HEK293 (cell line): Measurements from ENCODE around the gene TUBGCP6.
"Not testable (repeated sequence)": the region's sequence is repeated elsewhere in the genome, so short reads cannot be mapped to it uniquely, and the experiment has no call there.

Source experiments
- CTCF ChIA-PET: fragments of 350-600 bp; formaldehyde crosslinking; extraction: SDS; loops from one replicate; lab custom pipeline; 2021; ENCODE audit warnings: antibody characterized with exemption; lab: Yijun Ruan, JAX
- POLR2A ChIA-PET: fragments of 300-600 bp; formaldehyde crosslinking; extraction: SDS; loops from one replicate; lab custom pipeline; 2020; ENCODE audit warnings: antibody characterized with exemption, inconsistent platforms; lab: Yijun Ruan, JAX
- H3K27ac ChIP-seq: fragments of 200-500 bp; sonication (Bioruptor generic); 2 replicates; pipeline ENCODE4 v1.5.1; 2014; ENCODE audit warnings: low read depth, low read length, control low read depth, inconsistent platforms; ENCODE audit errors: extremely low read depth
- H3K36me3 ChIP-seq, 2 experiments: fragments of 200-500 bp in 1 of 2; sonication (Bioruptor generic) in 1 of 2; 1 replicate in 1 of 2; 2 replicates in 1 of 2; pipeline ENCODE4 v1.5.1; 2014 to 2017; ENCODE audit warnings: inconsistent platforms in 2 of 2, low read length in 2 of 2; ENCODE audit not compliant: control insufficient read depth in 2 of 2, insufficient read depth in 1 of 2
- H3K4me1 ChIP-seq: fragments of 200-500 bp; sonication (Bioruptor generic); 2 replicates; pipeline ENCODE4 v1.5.1; 2014; ENCODE audit warnings: mild to moderate bottlenecking, low read length, inconsistent platforms; ENCODE audit not compliant: control insufficient read depth, insufficient read depth
- H3K4me3 ChIP-seq: 2 replicates; pipeline ENCODE4 v1.5.1; 2011; ENCODE audit warnings: low read depth, mild to moderate bottlenecking, control low read depth, low read length, moderate library complexity
- H3K9me3 ChIP-seq: fragments of 200-500 bp; sonication (Bioruptor generic); 2 replicates; pipeline ENCODE4 v1.5.1; 2014; ENCODE audit warnings: low read depth, low read length, inconsistent platforms; ENCODE audit not compliant: control insufficient read depth, insufficient read depth
- BCL11A ChIP-seq: fragments of 450-650 bp; formaldehyde crosslinking; IDR thresholded peaks from 2 replicates; pipeline ENCODE4 v1.5.1; 2016; ENCODE audit warnings: low read depth, missing biosample characterization, missing genetic modification characterization
- GLIS1 ChIP-seq: fragments of 450-650 bp; formaldehyde crosslinking; IDR thresholded peaks from 2 replicates; pipeline ENCODE4 v1.5.1; 2016; ENCODE audit warnings: missing biosample characterization, missing genetic modification characterization
- GLIS2 ChIP-seq: fragments of 450-650 bp; formaldehyde crosslinking; IDR thresholded peaks from 2 replicates; pipeline ENCODE4 v1.5.1; 2016; ENCODE audit warnings: missing biosample characterization, missing genetic modification characterization
- KLF7 ChIP-seq: fragments of 450-650 bp; formaldehyde crosslinking; IDR thresholded peaks from 2 replicates; pipeline ENCODE4 v1.5.1; 2016; ENCODE audit warnings: missing biosample characterization, missing genetic modification characterization, borderline replicate concordance
- ZFHX2 ChIP-seq: fragments of 450-650 bp; formaldehyde crosslinking; conservative IDR thresholded peaks from 2 replicates; pipeline ENCODE4 v1.5.1; 2016; ENCODE audit warnings: missing biosample characterization, missing genetic modification characterization
- ZIC2 ChIP-seq: fragments of 450-650 bp; formaldehyde crosslinking; IDR thresholded peaks from 2 replicates; pipeline ENCODE4 v1.5.1; 2016; ENCODE audit warnings: missing biosample characterization, missing genetic modification characterization
- ZNF10 ChIP-seq: fragments of 450-650 bp; formaldehyde crosslinking; IDR thresholded peaks from 2 replicates; pipeline ENCODE4 v1.5.1; 2017; ENCODE audit warnings: missing biosample characterization, missing genetic modification characterization
- ZNF324 ChIP-seq: fragments of 450-650 bp; formaldehyde crosslinking; IDR thresholded peaks from 2 replicates; pipeline ENCODE4 v1.5.1; 2016; ENCODE audit warnings: missing biosample characterization, missing genetic modification characterization
- ZNF843 ChIP-seq: fragments of 450-650 bp; formaldehyde crosslinking; IDR thresholded peaks from 2 replicates; pipeline ENCODE4 v1.5.1; 2016; ENCODE audit warnings: missing biosample characterization, missing genetic modification characterization
- ZSCAN30 ChIP-seq: fragments of 450-650 bp; IDR thresholded peaks from 2 replicates; pipeline ENCODE4 v1.5.1; 2018; ENCODE audit warnings: missing biosample characterization, mild to moderate bottlenecking, missing genetic modification characterization, moderate library complexity
- TF ChIP-seq, protein P1 (sequence below): fragments of 450-650 bp; formaldehyde crosslinking; conservative IDR thresholded peaks from 2 replicates; pipeline ENCODE4 v1.5.1; 2016; ENCODE audit warnings: low read depth, missing biosample characterization, missing genetic modification characterization
- TF ChIP-seq, protein P2 (sequence below): fragments of 450-650 bp; formaldehyde crosslinking; IDR thresholded peaks from 2 replicates; pipeline ENCODE4 v1.5.1; 2016; ENCODE audit warnings: missing biosample characterization, missing genetic modification characterization
- TF ChIP-seq, protein P3 (sequence below): fragments of 450-650 bp; formaldehyde crosslinking; IDR thresholded peaks from 2 replicates; pipeline ENCODE4 v1.5.1; 2017; ENCODE audit warnings: missing biosample characterization, missing genetic modification characterization
- TF ChIP-seq, protein P4 (sequence below): fragments of 450-650 bp; formaldehyde crosslinking; IDR thresholded peaks from 2 replicates; pipeline ENCODE4 v1.5.1; 2016; ENCODE audit warnings: missing biosample characterization, missing genetic modification characterization

The TUBGCP6 gene

DNA sequence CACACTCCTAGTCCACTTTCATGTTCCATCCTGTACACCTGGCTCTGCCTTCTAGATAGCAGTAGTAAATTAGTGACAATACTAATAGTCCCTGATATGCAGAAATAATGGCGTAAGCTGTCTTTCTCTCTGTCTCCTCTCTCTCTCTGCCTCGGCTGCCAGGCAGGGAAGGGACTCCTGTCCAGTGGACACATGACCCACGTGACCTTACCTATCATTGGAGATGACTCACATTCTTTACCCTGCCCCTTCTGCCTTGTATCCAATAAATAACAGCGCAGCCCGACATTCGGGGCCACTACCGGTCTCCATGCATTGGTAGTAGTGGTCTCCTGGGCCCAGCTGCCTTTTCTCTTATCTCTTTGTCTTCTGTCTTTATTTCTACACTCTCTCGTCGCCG lies 29.0 kb upstream of the TUBGCP6 start:
- POLR2A ChIA-PET = interaction anchor here (0.7 to 2.3 kb wide), 2 partner anchors 32 to 265 kb away, joined by 3 to 8 read pairs; no protein-coding TSS in a partner anchor

DNA sequence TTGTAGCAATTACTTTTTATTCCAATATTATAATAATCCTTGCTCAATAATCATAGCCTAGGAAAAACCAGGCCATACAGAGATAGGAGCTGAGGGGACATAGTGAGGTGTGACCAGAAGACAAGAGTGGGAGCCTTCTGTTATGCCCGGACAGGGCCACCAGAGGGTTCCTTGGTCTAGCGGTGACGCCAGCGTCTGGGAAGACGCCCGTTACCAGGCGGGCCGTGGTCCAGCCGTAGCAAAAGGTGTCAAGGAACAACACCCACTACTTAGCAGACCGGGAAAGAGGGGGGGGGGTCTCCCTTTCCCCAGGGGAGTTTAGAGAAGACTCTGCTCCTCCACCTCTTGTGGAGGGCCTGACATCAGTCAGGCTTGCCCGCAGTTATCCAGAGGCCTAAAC lies 28.5 kb upstream of the TUBGCP6 start:
- POLR2A ChIA-PET = interaction anchor here (0.7 to 2.3 kb wide), 3 partner anchors 23 to 265 kb away, joined by 3 to 17 read pairs (median 8); partner anchors contain the start of gene HDAC10
- H3K9me3 ChIP-seq, H3K4me3 ChIP-seq, H3K27ac ChIP-seq: not testable (repeated sequence)
- Histone ChIP-seq H3K36me3 (peaks cover 0 to 40% of the 10 kb centered on the region in 2 experiments; a peak in 2 of 3 replicates), H3K4me1 (peaks cover 14% of the 10 kb centered on the region)
- CTCF ChIA-PET = interaction anchor here (0.6 to 6.3 kb wide), 12 partner anchors 10 to 68 kb away, joined by 3 to 42 read pairs (median 4); partner anchors contain the start of genes HDAC10 and TUBGCP6

More for the DNA sequence above, 29.0 kb upstream of the TUBGCP6 start:
- CTCF ChIA-PET = interaction anchor here (1.0 to 6.3 kb wide), 5 partner anchors 11 to 68 kb away, joined by 3 to 42 read pairs (median 4); partner anchors contain the start of gene TUBGCP6
- H3K4me3 ChIP-seq, H3K27ac ChIP-seq, H3K9me3 ChIP-seq: not testable (repeated sequence)
- Histone ChIP-seq H3K36me3 (peaks cover 0 to 44% of the 10 kb centered on the region in 2 experiments; a peak in 2 of 3 replicates), H3K4me1 (peaks cover 14% of the 10 kb centered on the region)

DNA sequence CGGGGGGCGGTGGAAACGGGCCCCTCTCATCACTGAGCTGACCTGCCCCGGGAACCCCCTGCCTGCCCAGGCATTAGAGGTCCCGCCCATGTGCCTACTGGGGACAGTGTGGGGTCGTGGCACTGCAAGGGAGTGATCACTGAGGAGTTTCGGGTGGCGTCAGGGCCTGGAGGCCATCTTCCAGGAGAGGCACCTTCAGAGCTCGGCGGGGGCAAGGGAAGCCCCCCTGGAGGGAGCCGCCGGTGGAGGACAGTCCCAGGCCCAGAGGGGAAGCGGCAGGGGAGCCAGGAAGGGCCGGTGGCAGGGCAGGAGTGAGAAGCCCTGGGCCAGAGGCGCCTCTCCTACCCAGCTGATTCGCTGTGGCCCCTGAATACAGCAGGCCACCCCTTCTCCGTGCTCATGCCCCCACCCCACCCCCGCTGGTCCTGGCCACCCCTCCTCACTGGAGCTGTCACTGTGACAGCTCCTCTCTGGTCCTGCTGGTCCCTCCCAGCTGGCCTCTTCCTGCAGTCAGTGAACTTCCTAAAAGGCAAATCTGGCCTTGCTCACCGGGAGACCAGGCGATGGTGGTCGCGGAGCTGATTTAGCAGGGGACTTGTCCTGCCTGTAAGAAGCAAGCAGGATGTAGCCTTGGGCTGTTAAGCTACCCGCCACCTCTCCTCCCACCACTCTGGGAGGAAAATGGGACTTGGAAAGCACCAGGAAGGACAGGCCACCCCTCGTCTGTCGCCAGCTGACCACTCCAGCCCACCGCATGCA lies 27.4 kb upstream of the TUBGCP6 start:
- Histone ChIP-seq H3K4me1 (peaks cover 14% of the 10 kb centered on the region), H3K36me3 (peaks cover 0 to 29% of the 10 kb centered on the region in 2 experiments; a peak in 2 of 3 replicates), H3K9me3 (no peaks in the 10 kb centered on the region), H3K27ac (peak overlapping the region; percentile 45; the same call in 1 of the 2 replicates), H3K4me3 (no peak overlapping the region)
- CTCF ChIA-PET = interaction anchor here (0.6 to 6.3 kb wide), 19 partner anchors 10 to 350 kb away, joined by 3 to 42 read pairs (median 4); partner anchors contain the start of genes HDAC10, MAPK12, SCO2 and TUBGCP6
- TF ChIP-seq ZNF324 (tag by site-specific recombination) (no peak), KLF7 (tag by site-specific recombination) (0 out of 2 replicates have a peak, but pooled peaks have one; percentile 13), ZNF843 (tag by site-specific recombination) (no peak), ZFHX2 (tag by site-specific recombination) (no peak), ZIC2 (peak; percentile 95), GLIS2 (tag by site-specific recombination) (peak; percentile 68), GLIS1 (tag by site-specific recombination) (peak; percentile 89), ZNF10 (tag by site-specific recombination) (peak; percentile 62; the same call in 1 of the 2 replicates), BCL11A (tag by site-specific recombination) (0 out of 2 replicates have a peak, but pooled peaks have one; percentile 12), ZSCAN30 (tag by site-specific recombination) (no peak)
- TF ChIP-seq, protein P1, sequence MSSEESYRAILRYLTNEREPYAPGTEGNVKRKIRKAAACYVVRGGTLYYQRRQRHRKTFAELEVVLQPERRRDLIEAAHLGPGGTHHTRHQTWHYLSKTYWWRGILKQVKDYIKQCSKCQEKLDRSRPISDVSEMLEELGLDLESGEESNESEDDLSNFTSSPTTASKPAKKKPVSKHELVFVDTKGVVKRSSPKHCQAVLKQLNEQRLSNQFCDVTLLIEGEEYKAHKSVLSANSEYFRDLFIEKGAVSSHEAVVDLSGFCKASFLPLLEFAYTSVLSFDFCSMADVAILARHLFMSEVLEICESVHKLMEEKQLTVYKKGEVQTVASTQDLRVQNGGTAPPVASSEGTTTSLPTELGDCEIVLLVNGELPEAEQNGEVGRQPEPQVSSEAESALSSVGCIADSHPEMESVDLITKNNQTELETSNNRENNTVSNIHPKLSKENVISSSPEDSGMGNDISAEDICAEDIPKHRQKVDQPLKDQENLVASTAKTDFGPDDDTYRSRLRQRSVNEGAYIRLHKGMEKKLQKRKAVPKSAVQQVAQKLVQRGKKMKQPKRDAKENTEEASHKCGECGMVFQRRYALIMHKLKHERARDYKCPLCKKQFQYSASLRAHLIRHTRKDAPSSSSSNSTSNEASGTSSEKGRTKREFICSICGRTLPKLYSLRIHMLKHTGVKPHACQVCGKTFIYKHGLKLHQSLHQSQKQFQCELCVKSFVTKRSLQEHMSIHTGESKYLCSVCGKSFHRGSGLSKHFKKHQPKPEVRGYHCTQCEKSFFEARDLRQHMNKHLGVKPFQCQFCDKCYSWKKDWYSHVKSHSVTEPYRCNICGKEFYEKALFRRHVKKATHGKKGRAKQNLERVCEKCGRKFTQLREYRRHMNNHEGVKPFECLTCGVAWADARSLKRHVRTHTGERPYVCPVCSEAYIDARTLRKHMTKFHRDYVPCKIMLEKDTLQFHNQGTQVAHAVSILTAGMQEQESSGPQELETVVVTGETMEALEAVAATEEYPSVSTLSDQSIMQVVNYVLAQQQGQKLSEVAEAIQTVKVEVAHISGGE (tag by site-specific recombination) = no peak
- TF ChIP-seq, protein P2, sequence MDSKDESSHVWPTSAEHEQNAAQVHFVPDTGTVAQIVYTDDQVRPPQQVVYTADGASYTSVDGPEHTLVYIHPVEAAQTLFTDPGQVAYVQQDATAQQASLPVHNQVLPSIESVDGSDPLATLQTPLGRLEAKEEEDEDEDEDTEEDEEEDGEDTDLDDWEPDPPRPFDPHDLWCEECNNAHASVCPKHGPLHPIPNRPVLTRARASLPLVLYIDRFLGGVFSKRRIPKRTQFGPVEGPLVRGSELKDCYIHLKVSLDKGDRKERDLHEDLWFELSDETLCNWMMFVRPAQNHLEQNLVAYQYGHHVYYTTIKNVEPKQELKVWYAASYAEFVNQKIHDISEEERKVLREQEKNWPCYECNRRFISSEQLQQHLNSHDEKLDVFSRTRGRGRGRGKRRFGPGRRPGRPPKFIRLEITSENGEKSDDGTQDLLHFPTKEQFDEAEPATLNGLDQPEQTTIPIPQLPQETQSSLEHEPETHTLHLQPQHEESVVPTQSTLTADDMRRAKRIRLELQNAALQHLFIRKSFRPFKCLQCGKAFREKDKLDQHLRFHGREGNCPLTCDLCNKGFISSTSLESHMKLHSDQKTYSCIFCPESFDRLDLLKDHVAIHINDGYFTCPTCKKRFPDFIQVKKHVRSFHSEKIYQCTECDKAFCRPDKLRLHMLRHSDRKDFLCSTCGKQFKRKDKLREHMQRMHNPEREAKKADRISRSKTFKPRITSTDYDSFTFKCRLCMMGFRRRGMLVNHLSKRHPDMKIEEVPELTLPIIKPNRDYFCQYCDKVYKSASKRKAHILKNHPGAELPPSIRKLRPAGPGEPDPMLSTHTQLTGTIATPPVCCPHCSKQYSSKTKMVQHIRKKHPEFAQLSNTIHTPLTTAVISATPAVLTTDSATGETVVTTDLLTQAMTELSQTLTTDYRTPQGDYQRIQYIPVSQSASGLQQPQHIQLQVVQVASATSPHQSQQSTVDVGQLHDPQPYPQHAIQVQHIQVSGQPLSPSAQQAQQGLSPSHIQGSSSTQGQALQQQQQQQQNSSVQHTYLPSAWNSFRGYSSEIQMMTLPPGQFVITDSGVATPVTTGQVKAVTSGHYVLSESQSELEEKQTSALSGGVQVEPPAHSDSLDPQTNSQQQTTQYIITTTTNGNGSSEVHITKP = peak; percentile 40
- TF ChIP-seq, protein P3, sequence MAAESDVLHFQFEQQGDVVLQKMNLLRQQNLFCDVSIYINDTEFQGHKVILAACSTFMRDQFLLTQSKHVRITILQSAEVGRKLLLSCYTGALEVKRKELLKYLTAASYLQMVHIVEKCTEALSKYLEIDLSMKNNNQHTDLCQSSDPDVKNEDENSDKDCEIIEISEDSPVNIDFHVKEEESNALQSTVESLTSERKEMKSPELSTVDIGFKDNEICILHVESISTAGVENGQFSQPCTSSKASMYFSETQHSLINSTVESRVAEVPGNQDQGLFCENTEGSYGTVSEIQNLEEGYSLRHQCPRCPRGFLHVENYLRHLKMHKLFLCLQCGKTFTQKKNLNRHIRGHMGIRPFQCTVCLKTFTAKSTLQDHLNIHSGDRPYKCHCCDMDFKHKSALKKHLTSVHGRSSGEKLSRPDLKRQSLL (tag by site-specific recombination) = no peak
- TF ChIP-seq, protein P4, sequence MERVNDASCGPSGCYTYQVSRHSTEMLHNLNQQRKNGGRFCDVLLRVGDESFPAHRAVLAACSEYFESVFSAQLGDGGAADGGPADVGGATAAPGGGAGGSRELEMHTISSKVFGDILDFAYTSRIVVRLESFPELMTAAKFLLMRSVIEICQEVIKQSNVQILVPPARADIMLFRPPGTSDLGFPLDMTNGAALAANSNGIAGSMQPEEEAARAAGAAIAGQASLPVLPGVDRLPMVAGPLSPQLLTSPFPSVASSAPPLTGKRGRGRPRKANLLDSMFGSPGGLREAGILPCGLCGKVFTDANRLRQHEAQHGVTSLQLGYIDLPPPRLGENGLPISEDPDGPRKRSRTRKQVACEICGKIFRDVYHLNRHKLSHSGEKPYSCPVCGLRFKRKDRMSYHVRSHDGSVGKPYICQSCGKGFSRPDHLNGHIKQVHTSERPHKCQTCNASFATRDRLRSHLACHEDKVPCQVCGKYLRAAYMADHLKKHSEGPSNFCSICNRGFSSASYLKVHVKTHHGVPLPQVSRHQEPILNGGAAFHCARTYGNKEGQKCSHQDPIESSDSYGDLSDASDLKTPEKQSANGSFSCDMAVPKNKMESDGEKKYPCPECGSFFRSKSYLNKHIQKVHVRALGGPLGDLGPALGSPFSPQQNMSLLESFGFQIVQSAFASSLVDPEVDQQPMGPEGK (tag by site-specific recombination) = peak; percentile 45
- POLR2A ChIA-PET = interaction anchor here (0.6 to 2.3 kb wide), 18 partner anchors 9 to 291 kb away, joined by 3 to 17 read pairs (median 5); partner anchors contain the start of genes HDAC10, MAPK12, SYCE3 and TUBGCP6
